Activated CD8-positive, alpha-beta T cell treated with anti-CD3 and anti-CD28 coated beads, Interleukin-2, amount 10 ng/mL, durations not matched to agents 7 days and 5 days (primary cell): ENCODE data around the gene EIF3I. TPM values are rescaled to one million over a fixed set of nuclear protein-coding genes. Genes with fewer than 3 reads are reported as not detected.
"Not testable (repeated sequence)": the region's sequence is repeated elsewhere in the genome, so short reads cannot be mapped to it uniquely, and the experiment has no call there.

Source experiments
- ATAC-seq: fragments of 150-1000 bp; cut with Tn5 transposase; one replicate; pipeline ENCODE4 v1.10.0; 2021; ENCODE audit warnings: moderate library complexity
- CTCF ChIA-PET: fragments of 350-600 bp; sonication (Branson Sonifier 250); formaldehyde crosslinking; loops from one replicate; lab custom pipeline; 2021; ENCODE audit warnings: antibody characterized with exemption; lab: Charles Lee
- POLR2A ChIA-PET: fragments of 350-600 bp; sonication (Branson Sonifier 250); formaldehyde crosslinking; loops from one replicate; lab custom pipeline; 2021; ENCODE audit warnings: antibody characterized with exemption; lab: Charles Lee
- DNase-seq: peaks from one replicate; pipeline ENCODE4 v3.0.0-alpha.2; 2020
- H3K27ac Mint-ChIP-seq: one replicate; pipeline ENCODE4 v1.8.0; 2021; ENCODE audit warnings: mild to moderate bottlenecking, mixed read lengths
- H3K27me3 Mint-ChIP-seq: one replicate; pipeline ENCODE4 v1.8.0; 2021; ENCODE audit warnings: low read depth, mixed read lengths
- H3K36me3 Mint-ChIP-seq: one replicate; pipeline ENCODE4 v1.8.0; 2021; ENCODE audit warnings: low read depth, mixed read lengths
- H3K4me1 Mint-ChIP-seq: one replicate; pipeline ENCODE4 v1.8.0; 2021; ENCODE audit warnings: low read depth, mixed read lengths
- H3K4me3 Mint-ChIP-seq: one replicate; pipeline ENCODE4 v1.8.0; 2021; ENCODE audit warnings: mild to moderate bottlenecking, mixed read lengths
- H3K9me3 Mint-ChIP-seq: one replicate; pipeline ENCODE4 v1.8.0; 2022; ENCODE audit warnings: mixed read lengths; ENCODE audit not compliant: insufficient read depth
- total RNA-seq, 2 experiments: library from RNA; stranded (reverse); gene quantifications; one replicate each; pipeline ENCODE4 v1.2.3, GENCODE V29; 2021

Gene EIF3I
- total RNA-seq, 2 experiments from 2014 or later = 194 to 196 TPM

GRCh38 chr1:32249831-32250525 is 27.8 kb downstream of the EIF3I start:
- peak; percentile 94 for DNase-seq
- peak; percentile 64 for ATAC-seq
- Mint-ChIP-seq H3K4me3 (peak overlapping the region; percentile 99), H3K4me1 (peaks cover 54% of the 10 kb centered on the region), H3K27ac (peak overlapping the region; percentile 95), H3K27me3 (no peaks in the 10 kb centered on the region), H3K9me3 (no peaks in the 10 kb centered on the region), H3K36me3 (peaks cover 37% of the 10 kb centered on the region)
- ChIA-PET POLR2A (interaction anchor here (0.6 to 8.9 kb wide), 22 partner anchors 8 to 312 kb away, joined by 3 to 137 read pairs (median 6); partner anchors contain the start of genes BSDC1, CCDC28B, HDAC1 and MARCKSL1), CTCF (interaction anchor here (0.7 to 6.1 kb wide), 14 partner anchors 9 to 324 kb away, joined by 3 to 66 read pairs (median 11); partner anchors contain the start of genes CCDC28B, HDAC1 and MARCKSL1)

- H3K9me3 Mint-ChIP-seq = no peaks in the 10 kb centered on the region
- DNase-seq = peak; percentile 82
- H3K4me3 Mint-ChIP-seq = peak within 1 kb of the TSS; percentile 99
- peaks cover 59% of the 10 kb centered on the region for H3K4me1 Mint-ChIP-seq
- peak within 1 kb of the TSS; percentile 95 for H3K27ac Mint-ChIP-seq
- CTCF ChIA-PET = interaction anchor here (0.7 to 6.1 kb wide), 10 partner anchors 8 to 85 kb away, joined by 3 to 66 read pairs (median 7); partner anchors contain the start of genes CCDC28B, HDAC1 and MARCKSL1
- peaks cover 44% of the 10 kb centered on the region for H3K36me3 Mint-ChIP-seq
- ATAC-seq = peak; percentile 38
- POLR2A ChIA-PET = interaction anchor here (0.7 to 8.9 kb wide), 16 partner anchors 9 to 400 kb away, joined by 3 to 137 read pairs (median 6); partner anchors contain the start of genes CCDC28B, HDAC1, PTP4A2 and TXLNA
- H3K27me3 Mint-ChIP-seq = no peaks in the 10 kb centered on the region
Measured at GRCh38 chr1:32250893-32251716, 28.9 kb downstream of the EIF3I start, which contains the start of gene LCK. Gene LCK, plus strand, starts transcription at chr1:32251265. Its CDS starts 23,065 bp downstream, at chr1:32274330.

- H3K4me1 Mint-ChIP-seq = peaks cover 43% of the 10 kb centered on the region
- no peaks in the 10 kb centered on the region for H3K9me3 Mint-ChIP-seq
- no peaks in the 10 kb centered on the region for H3K27me3 Mint-ChIP-seq
- H3K4me3 Mint-ChIP-seq = peak overlapping the region; percentile 99
- peak; percentile 60 for DNase-seq
- ChIA-PET POLR2A (interaction anchor here (0.7 to 8.9 kb wide), 8 partner anchors 9 to 81 kb away, joined by 3 to 137 read pairs (median 4); partner anchors contain the start of genes HDAC1 and MARCKSL1), CTCF (interaction anchor here (0.7 to 2.5 kb wide), 9 partner anchors 8 to 396 kb away, joined by 3 to 14 read pairs (median 4); partner anchors contain the start of genes FAM167B and RBBP4)
- ATAC-seq = peak; percentile 4
- H3K27ac Mint-ChIP-seq = peak overlapping the region; percentile 85
- H3K36me3 Mint-ChIP-seq = peaks cover 70% of the 10 kb centered on the region
Measured at GRCh38 chr1:32255072-32256071, 33.2 kb downstream of the EIF3I start.

GRCh38 chr1:32256473-32257226 is 34.4 kb downstream of the EIF3I start:
- Mint-ChIP-seq H3K9me3 (no peaks in the 10 kb centered on the region), H3K36me3 (peaks cover 69% of the 10 kb centered on the region), H3K4me3 (peak overlapping the region; percentile 77), H3K27ac (peak overlapping the region; percentile 81), H3K4me1 (peaks cover 46% of the 10 kb centered on the region), H3K27me3 (no peaks in the 10 kb centered on the region)
- ChIA-PET CTCF (interaction anchor here (0.7 to 5.9 kb wide), 4 partner anchors 8 to 112 kb away, joined by 3 to 53 read pairs (median 11); partner anchors contain the start of genes FAM167B and LCK), POLR2A (interaction anchor here (1.1 to 8.9 kb wide), 5 partner anchors 8 to 50 kb away, joined by 3 to 137 read pairs (median 7); no protein-coding TSS in a partner anchor)
- no peak for DNase-seq
- peak; percentile 24 for ATAC-seq

- ATAC-seq = no peak
- peak overlapping the region; percentile 77 for H3K4me3 Mint-ChIP-seq
- H3K27me3 Mint-ChIP-seq = no peaks in the 10 kb centered on the region
- no peaks in the 10 kb centered on the region for H3K9me3 Mint-ChIP-seq
- H3K4me1 Mint-ChIP-seq = peaks cover 47% of the 10 kb centered on the region
- DNase-seq = no peak
- ChIA-PET CTCF (interaction anchor here (2.0 to 5.9 kb wide), 2 partner anchors 8 to 42 kb away, joined by 8 to 53 read pairs; partner anchors contain the start of genes FAM167B and LCK), POLR2A (interaction anchor here (1.1 to 2.0 kb wide), 3 partner anchors 8 to 51 kb away, joined by 3 to 7 read pairs (median 3); no protein-coding TSS in a partner anchor)
- H3K27ac Mint-ChIP-seq = peak overlapping the region; percentile 77
- H3K36me3 Mint-ChIP-seq = peaks cover 64% of the 10 kb centered on the region
Measured at GRCh38 chr1:32257227-32257508, 35.0 kb downstream of the EIF3I start.

- Mint-ChIP-seq H3K4me1 (peaks cover 60% of the 10 kb centered on the region), H3K27ac (peak overlapping the region; percentile 96)
- H3K4me3 Mint-ChIP-seq = not testable (repeated sequence)
Measured at GRCh38 chr1:32263236-32263593, 41.0 kb downstream of the EIF3I start.

GRCh38 chr1:32263744-32264143 is 41.5 kb downstream of the EIF3I start:
- Mint-ChIP-seq H3K4me3 (peak overlapping the region; percentile 63), H3K9me3 (no peaks in the 10 kb centered on the region), H3K36me3 (peaks cover 43% of the 10 kb centered on the region), H3K27ac (peak overlapping the region; percentile 96), H3K4me1 (peaks cover 59% of the 10 kb centered on the region), H3K27me3 (no peaks in the 10 kb centered on the region)
- POLR2A ChIA-PET = interaction anchor here (11.4 kb wide), 1 partner anchor 11 kb away, joined by 137 read pairs; the partner anchor contains the start of gene LCK
- CTCF ChIA-PET = interaction anchor here (3.5 to 4.2 kb wide), 2 partner anchors 8 to 15 kb away, joined by 14 to 19 read pairs; no protein-coding TSS in a partner anchor
- peak; percentile 58 for DNase-seq
- ATAC-seq = peak; percentile 82

More at GRCh38 chr1:32263236-32263593, 41.0 kb downstream of the EIF3I start:
- peaks cover 44% of the 10 kb centered on the region for H3K36me3 Mint-ChIP-seq
- ATAC-seq, DNase-seq, H3K9me3 Mint-ChIP-seq, H3K27me3 Mint-ChIP-seq: not testable (repeated sequence)
- CTCF ChIA-PET = interaction anchor here (0.7 to 4.2 kb wide), 3 partner anchors 7 to 24 kb away, joined by 3 to 19 read pairs (median 14); no protein-coding TSS in a partner anchor
- POLR2A ChIA-PET = interaction anchor here (11.4 kb wide), 1 partner anchor 11 kb away, joined by 137 read pairs; the partner anchor contains the start of gene LCK

GRCh38 chr1:32265846-32266245 is 43.6 kb downstream of the EIF3I start:
- peaks cover 39% of the 10 kb centered on the region for H3K36me3 Mint-ChIP-seq
- CTCF ChIA-PET = interaction anchor here (1.6 to 4.2 kb wide), 3 partner anchors 10 to 50 kb away, joined by 7 to 19 read pairs (median 14); no protein-coding TSS in a partner anchor
- ATAC-seq (no peak), DNase-seq (no peak)
- peak overlapping the region; percentile 75 for H3K27ac Mint-ChIP-seq
- no peak overlapping the region for H3K4me3 Mint-ChIP-seq
- peaks cover 60% of the 10 kb centered on the region for H3K4me1 Mint-ChIP-seq
- POLR2A ChIA-PET = interaction anchor here (1.2 to 11.4 kb wide), 3 partner anchors 14 to 56 kb away, joined by 3 to 137 read pairs (median 3); partner anchors contain the start of genes HDAC1 and LCK
- H3K9me3 Mint-ChIP-seq = no peaks in the 10 kb centered on the region
- H3K27me3 Mint-ChIP-seq = no peaks in the 10 kb centered on the region

GRCh38 chr1:32266921-32267591 is 44.8 kb downstream of the EIF3I start:
- ATAC-seq = peak; percentile 35
- no peak for DNase-seq
- Mint-ChIP-seq H3K27me3 (no peaks in the 10 kb centered on the region), H3K36me3 (peaks cover 48% of the 10 kb centered on the region), H3K4me1 (peaks cover 66% of the 10 kb centered on the region), H3K27ac (peak overlapping the region; percentile 93), H3K9me3 (no peaks in the 10 kb centered on the region), H3K4me3 (peak overlapping the region; percentile 66)
- POLR2A ChIA-PET = interaction anchor here (0.6 to 11.4 kb wide), 3 partner anchors 11 to 54 kb away, joined by 3 to 137 read pairs (median 3); partner anchors contain the start of gene LCK
- CTCF ChIA-PET = interaction anchor here (0.6 to 3.5 kb wide), 5 partner anchors 11 to 51 kb away, joined by 3 to 14 read pairs (median 4); partner anchors contain the start of gene LCK
